ENCODE results near the gene STEAP4. TPM values are rescaled to one million over a fixed set of nuclear protein-coding genes. Genes with fewer than 3 reads are reported as not detected.
A peak's percentile ranks its signal among the peaks of the same experiment; 100 is the strongest.
"Not testable (repeated sequence)": the region's sequence is repeated elsewhere in the genome, so short reads cannot be mapped to it uniquely, and the experiment has no call there.

STEAP4 gene
- total RNA-seq, 1 experiment from 2014 or later = not detected

DNA sequence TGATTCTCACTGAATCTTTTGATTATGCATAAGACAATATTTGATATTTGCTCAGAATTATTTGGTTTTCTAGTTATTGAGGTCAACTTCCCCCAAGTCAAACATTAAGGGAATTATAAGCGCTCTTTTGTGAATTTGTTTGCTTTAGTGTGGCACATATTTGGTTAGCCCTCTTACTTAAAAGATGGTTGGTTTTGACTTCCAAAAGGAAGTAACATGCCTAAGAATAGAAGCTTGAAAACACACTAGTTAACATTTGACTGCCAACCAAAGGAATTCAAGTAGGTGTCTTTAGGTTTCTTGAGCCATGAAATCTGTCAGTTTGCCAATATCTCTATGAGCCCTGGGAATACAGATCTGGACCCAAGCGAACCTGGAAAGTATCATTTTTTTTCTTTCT lies 24.9 kb downstream of the STEAP4 start:
- in situ Hi-C loops (cut with HindIII; ENCODE audit: low pct_unique_long_range_greater_than_20kb, low sequenced_read_pairs) = no loop called here

GRCh38 chr7:88280801-88281200 lies 25.9 kb downstream of the STEAP4 start:
- in situ Hi-C loops (cut with HindIII; ENCODE audit: low pct_unique_long_range_greater_than_20kb, low sequenced_read_pairs) = no loop called here

More for the DNA sequence above, 24.9 kb downstream of the STEAP4 start:
- no peak for DNase-seq (ENCODE audit: low read depth, low spot score)

GRCh38 chr7:88279323-88279722 lies 27.4 kb downstream of the STEAP4 start:
- no peak for DNase-seq (ENCODE audit: low read depth, low spot score)
- in situ Hi-C loops (cut with HindIII; ENCODE audit: low pct_unique_long_range_greater_than_20kb, low sequenced_read_pairs) = no loop called here

More at GRCh38 chr7:88280801-88281200, 25.9 kb downstream of the STEAP4 start:
- no peak for DNase-seq (ENCODE audit: low read depth, low spot score)

DNA sequence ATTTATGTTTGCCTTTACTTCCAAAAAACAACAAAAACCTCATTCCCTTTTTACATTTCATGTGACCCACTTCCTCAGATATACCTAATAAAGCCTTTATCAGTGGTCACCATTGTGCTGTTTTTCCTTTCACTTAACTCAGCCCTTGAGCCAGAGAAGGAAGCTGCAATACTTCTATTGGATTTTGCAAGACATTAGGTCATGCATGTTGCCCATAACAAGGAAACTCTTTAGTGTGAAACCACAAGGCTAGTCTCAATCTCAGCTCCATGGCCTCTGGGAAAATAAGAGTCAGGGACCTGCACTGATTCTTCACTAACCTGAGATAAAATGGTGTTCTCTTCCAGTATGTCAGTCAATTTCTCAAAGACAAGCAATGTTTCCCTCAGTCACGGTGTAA lies 27.8 kb downstream of the STEAP4 start:
- DNase-seq (ENCODE audit: low read depth, low spot score) = peak; percentile 94
- in situ Hi-C loops (cut with HindIII; ENCODE audit: low pct_unique_long_range_greater_than_20kb, low sequenced_read_pairs) = no loop called here

DNA sequence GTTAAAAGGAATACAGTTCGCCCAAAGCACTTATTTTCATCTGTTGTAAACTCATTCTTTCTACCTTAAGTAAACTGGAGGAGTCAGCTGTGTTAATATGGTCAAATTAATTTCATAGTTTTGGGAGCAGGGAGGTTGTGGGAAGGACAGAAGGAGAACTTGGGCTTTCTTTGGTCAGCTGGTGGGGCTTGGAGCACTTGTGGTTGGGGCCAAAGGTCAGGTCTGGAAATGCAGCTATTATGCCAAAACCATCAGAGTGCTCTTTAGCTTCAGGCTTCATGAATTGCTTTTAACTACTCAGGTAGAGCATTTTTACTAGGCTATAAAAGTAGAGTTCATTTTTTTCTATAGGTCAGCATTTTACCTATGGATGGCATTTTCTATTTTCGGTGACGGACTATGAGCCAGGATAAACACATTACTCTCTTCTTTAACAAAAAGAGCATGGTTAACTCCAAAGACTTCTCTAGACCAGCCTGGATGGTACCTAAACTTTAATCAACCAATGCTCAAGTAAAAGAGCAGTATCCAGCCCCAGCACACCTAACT lies 30.0 kb downstream of the STEAP4 start:
- DNase-seq (ENCODE audit: low read depth, low spot score) = no peak
- in situ Hi-C loops (cut with HindIII; ENCODE audit: low pct_unique_long_range_greater_than_20kb, low sequenced_read_pairs) = no loop called here

DNA sequence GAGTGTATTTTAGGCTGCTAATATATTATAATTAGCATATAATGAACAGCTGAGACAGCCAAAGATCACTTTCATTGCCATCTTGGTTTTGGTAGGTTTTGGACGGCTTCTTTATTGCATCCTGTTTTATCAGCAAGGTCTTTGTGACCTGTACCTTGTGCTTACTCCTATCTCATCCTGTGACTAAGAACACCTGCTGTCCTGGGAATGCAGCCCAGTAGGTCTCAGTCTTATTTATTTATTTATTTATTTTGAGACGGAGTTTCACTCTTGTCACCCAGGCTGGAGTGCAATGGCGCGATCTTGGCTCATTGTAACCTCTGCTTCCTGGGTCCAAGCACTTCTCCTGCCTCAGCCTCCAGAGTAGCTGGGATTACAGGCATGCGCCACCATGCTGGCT lies 31.8 kb downstream of the STEAP4 start:
- DNase-seq (ENCODE audit: low read depth, low spot score); in situ Hi-C loops (cut with HindIII; ENCODE audit: low pct_unique_long_range_greater_than_20kb, low sequenced_read_pairs): not testable (repeated sequence)

DNA sequence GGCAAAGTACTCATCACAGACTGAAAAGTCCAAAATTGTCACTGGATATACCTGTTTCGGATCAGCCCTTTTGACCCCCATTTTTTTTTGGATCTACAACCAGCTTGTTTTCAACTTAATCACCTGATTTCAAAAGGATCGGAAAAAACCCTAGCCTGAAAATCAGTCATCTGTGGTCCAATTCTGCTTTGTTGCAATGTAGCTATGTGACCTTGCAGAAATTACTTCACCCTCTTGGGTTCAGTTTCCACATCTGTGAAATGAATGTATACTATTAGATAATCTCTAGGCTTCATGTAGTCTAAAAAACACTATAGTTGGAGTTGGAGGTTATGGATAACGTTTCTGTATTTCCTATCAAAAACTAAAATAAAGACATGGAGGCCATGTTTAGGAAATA lies 37.1 kb downstream of the STEAP4 start:
- DNase-seq (ENCODE audit: low read depth, low spot score) = no peak
- in situ Hi-C loops (cut with HindIII; ENCODE audit: low pct_unique_long_range_greater_than_20kb, low sequenced_read_pairs) = no loop called here

DNA sequence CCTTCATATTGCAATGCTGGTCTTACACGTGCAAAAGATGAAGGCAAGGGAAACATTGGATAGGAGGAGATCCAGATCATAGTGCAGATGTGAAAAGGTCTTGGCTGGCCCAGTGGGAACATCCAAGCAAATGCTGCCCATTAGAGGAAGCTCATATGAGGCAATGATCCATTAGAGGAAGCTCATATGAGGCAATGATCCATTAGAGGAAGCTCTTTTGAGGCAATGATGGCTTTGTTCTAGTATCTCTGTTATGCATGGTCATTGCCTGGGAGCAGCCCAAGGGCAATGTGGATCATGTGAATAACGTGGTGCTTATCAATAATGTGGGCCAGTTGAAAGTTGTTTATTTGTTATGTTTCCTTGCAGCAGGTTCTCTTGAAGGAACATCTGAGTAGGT lies 37.8 kb downstream of the STEAP4 start:
- DNase-seq (ENCODE audit: low read depth, low spot score) = peak; percentile 61
- in situ Hi-C loops (cut with HindIII; ENCODE audit: low pct_unique_long_range_greater_than_20kb, low sequenced_read_pairs) = no loop called here

DNA sequence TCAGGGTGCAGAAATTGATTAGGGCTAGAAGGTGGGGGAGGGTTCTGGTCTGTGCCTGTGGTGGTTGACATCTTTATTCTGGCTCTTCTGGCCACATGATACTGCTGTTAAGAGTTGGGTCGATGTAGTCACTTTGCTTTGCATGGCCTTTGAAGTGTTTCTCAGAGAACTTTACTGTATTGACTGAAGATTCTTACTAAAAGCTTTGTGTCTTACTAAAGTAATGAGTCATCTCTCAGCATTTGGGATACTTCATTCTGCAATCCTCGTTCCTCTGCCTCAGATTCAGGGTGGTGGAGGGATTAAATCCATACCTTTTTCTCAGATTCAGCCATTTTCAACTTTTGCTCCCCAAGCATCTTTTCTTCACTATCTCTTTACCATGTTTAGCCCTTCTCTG lies 38.6 kb downstream of the STEAP4 start:
- no peak for DNase-seq (ENCODE audit: low read depth, low spot score)
- in situ Hi-C loops (cut with HindIII; ENCODE audit: low pct_unique_long_range_greater_than_20kb, low sequenced_read_pairs) = no loop called here

DNA sequence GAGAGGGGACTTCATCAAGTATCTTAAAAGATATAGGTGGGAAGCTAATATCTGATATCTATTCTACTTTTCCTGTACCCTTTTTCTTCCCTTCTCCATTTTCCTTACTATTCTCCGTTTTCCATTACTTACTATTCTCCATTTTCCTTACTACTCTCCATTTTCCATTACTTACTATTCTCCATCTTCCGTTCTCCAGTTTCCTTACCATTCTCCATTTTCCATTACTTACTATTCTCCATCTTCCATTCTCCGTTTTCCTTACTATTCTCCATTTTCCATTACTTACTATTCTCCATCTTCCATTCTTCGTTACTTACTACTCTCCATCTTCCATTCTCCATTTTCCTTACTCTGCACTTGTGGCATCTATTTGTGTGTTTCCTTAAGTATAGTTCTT lies 39.3 kb downstream of the STEAP4 start:
- no peak for DNase-seq (ENCODE audit: low read depth, low spot score)

GRCh38 chr7:88264987-88265386 lies 41.7 kb downstream of the STEAP4 start:
- in situ Hi-C loops (cut with HindIII; ENCODE audit: low pct_unique_long_range_greater_than_20kb, low sequenced_read_pairs); DNase-seq (ENCODE audit: low read depth, low spot score): not testable (repeated sequence)

More for the DNA sequence above, 39.3 kb downstream of the STEAP4 start:
- in situ Hi-C loops (cut with HindIII; ENCODE audit: low pct_unique_long_range_greater_than_20kb, low sequenced_read_pairs) = no loop called here

DNA sequence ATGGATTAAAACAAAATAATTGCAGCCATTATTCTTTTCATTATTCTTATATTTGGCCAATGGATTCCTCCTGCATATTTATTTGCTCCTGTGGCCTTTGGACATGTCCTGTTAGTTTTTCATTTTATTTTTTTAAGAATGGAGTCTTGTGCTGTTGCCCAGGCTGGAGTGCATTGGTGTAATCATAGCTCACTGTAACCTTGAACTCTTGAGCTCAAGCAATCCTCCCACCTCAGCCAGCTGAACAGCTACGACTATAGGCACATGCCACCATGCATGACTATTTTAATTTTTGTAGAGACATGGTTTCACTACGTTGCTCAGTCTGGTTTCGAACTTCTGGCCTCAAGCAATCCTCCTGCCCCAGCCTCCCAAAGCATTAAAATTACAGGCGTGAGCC lies 44.1 kb downstream of the STEAP4 start:
- in situ Hi-C loops (cut with HindIII; ENCODE audit: low pct_unique_long_range_greater_than_20kb, low sequenced_read_pairs) = no loop called here

DNA sequence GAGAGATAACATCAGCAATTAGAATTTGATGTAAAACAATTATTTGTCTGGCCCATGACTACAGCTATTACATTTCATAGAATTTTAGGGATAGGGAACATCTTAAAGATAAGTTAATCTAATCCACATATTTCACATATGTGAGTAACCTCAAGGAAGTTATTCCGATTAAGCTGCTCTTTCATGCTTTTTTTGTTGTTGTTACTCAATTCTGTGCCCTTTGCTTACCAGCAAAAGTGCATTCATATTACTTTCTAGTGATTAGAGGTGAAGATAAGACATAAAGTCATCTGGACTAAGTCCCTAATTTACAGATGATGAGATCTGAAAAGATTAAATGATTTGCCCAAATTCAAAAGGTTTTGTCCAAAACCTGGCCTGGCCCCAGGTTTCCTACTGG lies 46.0 kb downstream of the STEAP4 start:
- in situ Hi-C loops (cut with HindIII; ENCODE audit: low pct_unique_long_range_greater_than_20kb, low sequenced_read_pairs) = no loop called here
- DNase-seq (ENCODE audit: low read depth, low spot score) = no peak

More for the DNA sequence above, 44.1 kb downstream of the STEAP4 start:
- no peak for DNase-seq (ENCODE audit: low read depth, low spot score)

DNA sequence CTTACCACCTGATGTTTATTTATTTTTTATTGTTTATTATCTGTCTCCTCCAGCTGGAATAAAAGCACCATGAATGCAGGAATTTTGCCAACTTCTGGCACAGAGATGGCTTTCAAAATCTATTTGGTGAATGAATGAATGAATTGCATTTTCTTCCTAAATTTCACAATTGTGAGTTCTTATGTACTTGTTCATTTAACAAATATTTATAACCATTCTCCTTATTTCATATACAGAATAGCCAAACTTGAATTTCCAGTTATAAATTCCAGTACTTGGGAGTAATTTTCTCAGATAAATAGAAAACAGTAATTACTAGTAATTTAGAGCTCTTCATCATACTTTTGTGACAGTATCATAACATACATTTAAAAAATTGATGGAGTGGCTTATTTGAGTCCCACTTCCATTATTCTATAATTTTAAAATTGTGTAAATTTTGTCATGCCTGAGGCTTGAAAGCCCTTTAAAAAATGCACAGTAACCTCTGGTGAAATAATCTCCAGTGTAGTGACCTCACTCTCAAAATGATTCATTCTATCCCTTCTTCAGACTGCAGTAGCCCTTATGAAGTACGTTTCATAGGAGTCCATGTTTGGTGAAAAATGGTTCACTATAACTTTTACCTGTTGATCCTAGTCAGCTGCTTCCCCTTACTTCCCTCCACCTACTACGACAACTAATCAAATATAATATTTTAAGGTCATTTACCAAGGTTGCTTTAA lies 46.9 kb downstream of the STEAP4 start:
- no peak for DNase-seq (ENCODE audit: low read depth, low spot score)
- in situ Hi-C loops (cut with HindIII; ENCODE audit: low pct_unique_long_range_greater_than_20kb, low sequenced_read_pairs) = no loop called here

GRCh38 chr7:88258296-88258695 lies 48.4 kb downstream of the STEAP4 start:
- DNase-seq (ENCODE audit: low read depth, low spot score); in situ Hi-C loops (cut with HindIII; ENCODE audit: low pct_unique_long_range_greater_than_20kb, low sequenced_read_pairs): not testable (repeated sequence)

DNA sequence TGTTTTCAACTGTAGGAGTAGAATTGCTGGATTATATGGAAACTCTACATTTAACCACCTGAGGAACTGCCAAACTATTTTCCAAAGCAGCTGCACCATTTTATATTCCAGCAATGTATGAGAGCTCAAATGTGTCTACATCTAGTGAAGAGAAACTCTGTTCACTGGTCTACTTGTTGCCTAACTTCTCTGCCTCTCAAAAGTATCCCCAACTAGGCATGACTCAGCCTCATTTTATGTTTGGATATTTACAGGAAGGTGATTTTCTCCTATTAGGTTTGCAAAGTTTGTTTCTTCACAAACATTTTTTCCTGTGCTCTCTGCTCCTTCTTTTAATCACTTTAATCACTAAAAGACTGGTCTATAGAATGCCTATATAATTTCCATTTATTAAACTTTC lies 49.8 kb downstream of the STEAP4 start:
- in situ Hi-C loops (cut with HindIII; ENCODE audit: low pct_unique_long_range_greater_than_20kb, low sequenced_read_pairs) = no loop called here

DNA sequence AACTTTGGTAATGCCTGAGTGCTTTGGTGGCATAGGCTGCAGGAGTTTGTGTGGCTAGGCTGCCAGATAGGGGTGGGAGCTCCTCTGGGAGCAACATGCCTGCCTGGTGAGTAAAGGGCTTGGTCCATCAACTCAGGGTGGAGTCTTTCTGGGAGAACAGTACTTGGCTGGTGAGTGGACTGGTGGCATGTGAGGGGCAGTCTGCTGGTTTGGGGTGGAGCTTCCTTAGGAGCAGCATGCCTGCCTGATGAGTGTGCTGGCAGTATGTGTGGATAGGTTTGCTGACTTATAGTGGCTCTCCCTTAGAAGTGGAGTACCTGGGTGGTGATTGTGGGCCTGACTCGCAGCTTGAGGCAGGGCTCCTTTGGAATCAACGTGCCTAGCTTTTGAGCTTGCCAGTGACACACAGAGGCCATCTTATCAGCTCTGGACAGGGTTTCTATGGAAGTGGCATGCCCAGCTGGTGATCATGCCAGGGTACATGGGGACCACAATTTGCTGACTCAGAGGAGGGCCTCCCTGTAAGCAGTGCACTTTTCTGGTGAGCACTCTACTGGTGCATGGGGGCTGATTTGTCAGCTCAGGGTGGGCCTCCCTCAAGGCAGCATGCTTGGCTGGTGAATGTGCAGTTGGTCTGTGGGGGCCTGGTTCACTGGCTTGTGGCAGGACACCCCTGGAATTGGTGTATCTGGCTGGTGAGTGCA lies 51.8 kb downstream of the STEAP4 start:
- DNase-seq (ENCODE audit: low read depth, low spot score) = no peak
- in situ Hi-C loops (cut with HindIII; ENCODE audit: low pct_unique_long_range_greater_than_20kb, low sequenced_read_pairs) = no loop called here

More for the DNA sequence above, 49.8 kb downstream of the STEAP4 start:
- no peak for DNase-seq (ENCODE audit: low read depth, low spot score)

GRCh38 chr7:88253640-88254039 lies 53.1 kb downstream of the STEAP4 start:
- DNase-seq (ENCODE audit: low read depth, low spot score) = no peak
- in situ Hi-C loops (cut with HindIII; ENCODE audit: low pct_unique_long_range_greater_than_20kb, low sequenced_read_pairs) = no loop called here

DNA sequence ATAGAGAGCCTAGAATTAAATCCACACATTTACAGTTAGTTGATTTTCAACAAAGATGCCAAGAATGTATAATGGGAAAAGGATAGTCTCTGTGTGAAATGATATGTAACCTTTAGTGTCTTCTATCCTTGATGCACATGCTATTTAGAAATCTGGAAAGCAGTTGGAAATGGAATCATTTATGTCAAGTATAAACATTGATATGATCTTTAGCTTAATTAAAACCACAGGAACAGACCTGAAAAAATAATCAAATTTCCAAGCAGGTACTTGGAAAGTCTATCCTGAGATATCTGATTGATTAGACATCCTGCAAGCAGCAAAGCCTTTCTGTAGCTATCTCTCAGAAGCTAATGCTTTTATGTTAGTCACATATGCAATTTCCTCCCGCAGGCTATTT lies 62.4 kb downstream of the STEAP4 start:
- DNase-seq (ENCODE audit: low read depth, low spot score) = no peak
- in situ Hi-C loops (cut with HindIII; ENCODE audit: low pct_unique_long_range_greater_than_20kb, low sequenced_read_pairs) = no loop called here

All from SK-MEL-5 (cell line).